ENCODE data around the gene GALNT2.

- TF ChIP-seq, protein P1, sequence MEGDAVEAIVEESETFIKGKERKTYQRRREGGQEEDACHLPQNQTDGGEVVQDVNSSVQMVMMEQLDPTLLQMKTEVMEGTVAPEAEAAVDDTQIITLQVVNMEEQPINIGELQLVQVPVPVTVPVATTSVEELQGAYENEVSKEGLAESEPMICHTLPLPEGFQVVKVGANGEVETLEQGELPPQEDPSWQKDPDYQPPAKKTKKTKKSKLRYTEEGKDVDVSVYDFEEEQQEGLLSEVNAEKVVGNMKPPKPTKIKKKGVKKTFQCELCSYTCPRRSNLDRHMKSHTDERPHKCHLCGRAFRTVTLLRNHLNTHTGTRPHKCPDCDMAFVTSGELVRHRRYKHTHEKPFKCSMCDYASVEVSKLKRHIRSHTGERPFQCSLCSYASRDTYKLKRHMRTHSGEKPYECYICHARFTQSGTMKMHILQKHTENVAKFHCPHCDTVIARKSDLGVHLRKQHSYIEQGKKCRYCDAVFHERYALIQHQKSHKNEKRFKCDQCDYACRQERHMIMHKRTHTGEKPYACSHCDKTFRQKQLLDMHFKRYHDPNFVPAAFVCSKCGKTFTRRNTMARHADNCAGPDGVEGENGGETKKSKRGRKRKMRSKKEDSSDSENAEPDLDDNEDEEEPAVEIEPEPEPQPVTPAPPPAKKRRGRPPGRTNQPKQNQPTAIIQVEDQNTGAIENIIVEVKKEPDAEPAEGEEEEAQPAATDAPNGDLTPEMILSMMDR (IDR thresholded peaks at IDR 0.05) = no peak
- no peak for TF ChIP-seq ZFX (IDR thresholded peaks at IDR 0.05; ENCODE audit: borderline replicate concordance)
Measured at GRCh38 chr1:230321741-230322420, 254.8 kb downstream of the GALNT2 start.
